GM18907 (cell line): ENCODE data around the gene ANP32E.
"Not testable (repeated sequence)": the region's sequence is repeated elsewhere in the genome, so short reads cannot be mapped to it uniquely, and the experiment has no call there.

Source experiments
- ATAC-seq: cut with Tn5 transposase; IDR thresholded peaks from one replicate; pipeline ENCODE4 v1.9.1; 2021; ENCODE audit warnings: mild to moderate bottlenecking, moderate library complexity; ENCODE audit not compliant: unreplicated experiment

Gene ANP32E

DNA sequence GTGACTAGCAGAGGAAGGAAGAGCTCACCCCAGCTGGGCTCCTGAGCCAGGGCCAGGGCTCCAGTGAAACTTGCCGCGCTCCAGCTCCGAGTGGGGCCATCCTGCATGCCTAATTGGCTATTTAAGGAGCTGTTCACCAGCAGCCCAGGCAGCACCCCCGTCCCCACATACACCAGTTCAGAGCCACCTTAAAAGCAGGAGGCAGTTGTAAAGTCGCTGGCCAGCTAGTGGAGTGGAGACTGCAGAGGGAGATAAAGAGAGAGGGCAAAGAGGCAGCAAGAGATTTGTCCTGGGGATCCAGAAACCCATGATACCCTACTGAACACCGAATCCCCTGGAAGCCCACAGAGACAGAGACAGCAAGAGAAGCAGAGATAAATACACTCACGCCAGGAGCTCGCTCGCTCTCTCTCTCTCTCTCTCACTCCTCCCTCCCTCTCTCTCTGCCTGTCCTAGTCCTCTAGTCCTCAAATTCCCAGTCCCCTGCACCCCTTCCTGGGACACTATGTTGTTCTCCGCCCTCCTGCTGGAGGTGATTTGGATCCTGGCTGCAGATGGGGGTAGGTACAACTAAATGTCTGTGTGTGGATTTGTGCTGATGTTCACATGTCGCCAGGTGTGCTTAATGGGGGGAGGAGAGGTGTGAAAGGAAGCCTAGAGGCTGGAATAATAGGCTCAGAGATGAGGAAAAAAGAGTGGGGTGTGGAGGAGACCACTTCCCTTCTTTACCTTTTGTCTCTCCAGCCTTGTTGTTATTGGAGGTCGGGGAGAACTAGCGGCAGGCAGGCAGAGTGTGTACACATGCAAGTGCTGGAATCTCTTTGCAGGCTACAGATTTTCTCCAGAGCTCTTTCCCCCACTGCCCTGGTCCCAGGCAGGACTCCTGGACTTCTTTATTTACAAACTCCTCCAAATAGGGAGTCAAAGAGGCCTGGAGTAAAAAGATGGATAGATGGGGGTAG is 22.0 kb upstream of the ANP32E start, which contains the start of gene CA14:
Gene CA14, plus strand, starts transcription at position 151 of the 962 bp plus-strand sequence. Its CDS starts 355 bp downstream, at position 506.
- no peak for ATAC-seq

DNA sequence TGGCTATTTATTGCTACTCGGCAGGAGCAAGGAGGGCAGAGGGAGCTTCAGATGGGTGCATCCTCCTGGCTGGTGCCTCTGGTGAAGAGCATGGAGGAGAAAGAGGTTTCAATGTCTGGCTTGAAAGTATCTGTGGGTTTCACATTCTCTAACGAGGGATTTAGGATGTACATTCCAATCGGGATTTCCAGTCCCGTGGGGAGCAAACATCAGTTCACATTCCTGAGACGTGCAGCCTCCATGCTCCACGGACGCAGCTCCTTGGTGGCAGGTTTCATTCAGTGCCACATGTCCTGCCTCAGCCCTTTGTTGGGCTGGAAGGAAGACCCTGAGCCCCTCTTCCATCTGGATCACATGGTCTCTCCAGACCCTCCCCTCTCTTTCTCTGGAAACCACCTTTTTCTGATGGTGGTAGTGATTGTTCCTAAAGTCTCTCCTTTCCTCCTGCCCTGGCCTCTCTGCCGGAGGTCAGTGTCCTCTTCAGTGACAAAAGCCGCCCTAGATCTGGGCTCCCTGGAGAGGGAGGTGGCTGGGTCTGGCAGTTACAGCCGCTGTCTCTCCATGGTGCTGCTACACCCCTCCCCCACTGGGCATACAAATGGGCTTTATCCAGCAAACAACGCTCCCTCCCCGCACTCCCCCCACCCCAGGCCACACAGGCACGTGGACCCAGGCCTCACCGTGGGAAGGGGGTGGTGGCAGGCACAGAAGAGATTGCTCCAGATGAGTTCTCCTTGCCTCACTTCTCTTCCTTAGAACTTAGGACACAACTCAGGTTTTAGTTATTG is 20.8 kb upstream of the ANP32E start:
- ATAC-seq, result no peak

DNA sequence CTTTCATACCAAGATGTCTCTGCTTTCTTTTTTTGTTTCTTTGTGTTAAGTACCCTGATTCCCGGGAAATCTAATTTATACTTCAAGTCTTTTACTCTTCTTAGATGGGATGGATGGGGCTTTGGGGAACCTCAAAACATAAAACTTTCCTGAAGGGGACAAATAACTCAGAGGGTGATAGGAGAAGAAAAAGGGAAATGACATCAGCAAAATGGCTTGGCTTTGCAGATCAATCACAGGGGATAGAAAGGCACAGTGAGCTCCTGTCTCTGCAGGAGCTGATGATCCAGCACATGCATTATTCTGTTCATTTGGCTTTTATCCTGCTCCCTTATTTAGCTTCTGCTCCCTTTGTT is 20.3 kb upstream of the ANP32E start:
- ATAC-seq, result no peak

GRCh38 chr1:150249936-150250335 is 14.0 kb upstream of the ANP32E start:
- ATAC-seq, result no peak

GRCh38 chr1:150243003-150243402 is 7.1 kb upstream of the ANP32E start:
- ATAC-seq, result no peak

DNA sequence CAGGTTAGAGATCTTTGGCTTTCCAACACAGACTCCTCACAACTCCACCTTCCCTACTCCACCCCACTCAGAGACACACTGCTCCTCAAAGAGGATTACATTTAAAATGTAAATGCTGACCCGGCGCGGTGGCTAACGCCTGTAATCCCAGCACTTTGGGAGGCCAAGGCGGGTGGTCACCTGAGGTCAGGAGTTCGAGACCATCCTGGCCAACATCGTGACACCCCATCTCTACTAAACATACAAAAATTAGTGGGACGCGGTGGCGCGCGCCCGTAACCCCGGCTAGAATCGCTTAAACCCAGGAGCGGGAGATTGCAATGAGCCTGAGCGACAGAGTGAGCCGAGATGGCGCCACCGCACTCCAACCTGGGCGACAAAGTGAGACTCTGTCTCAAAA is 1.8 kb upstream of the ANP32E start:
- ATAC-seq, result no peak

DNA sequence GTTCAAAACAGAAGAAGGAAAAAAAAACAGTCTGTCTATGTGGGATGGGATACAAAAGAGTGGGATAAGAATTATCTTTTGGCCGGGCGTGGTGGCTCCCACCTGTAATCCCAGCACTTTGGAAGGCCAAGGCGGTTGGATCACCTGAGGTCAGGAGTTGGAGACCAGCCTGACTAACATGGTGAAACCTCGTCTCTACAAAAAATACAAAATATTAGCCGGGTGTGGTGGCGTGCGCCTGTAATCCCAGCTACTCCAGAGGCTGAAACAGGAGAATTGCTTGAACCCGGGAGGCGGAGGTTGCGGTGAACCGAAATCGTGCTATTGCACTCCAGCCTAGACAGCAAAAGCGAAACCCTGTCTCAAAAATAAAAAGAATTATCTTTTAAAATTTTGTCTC is 1.3 kb upstream of the ANP32E start:
- ATAC-seq, result not testable (repeated sequence)

DNA sequence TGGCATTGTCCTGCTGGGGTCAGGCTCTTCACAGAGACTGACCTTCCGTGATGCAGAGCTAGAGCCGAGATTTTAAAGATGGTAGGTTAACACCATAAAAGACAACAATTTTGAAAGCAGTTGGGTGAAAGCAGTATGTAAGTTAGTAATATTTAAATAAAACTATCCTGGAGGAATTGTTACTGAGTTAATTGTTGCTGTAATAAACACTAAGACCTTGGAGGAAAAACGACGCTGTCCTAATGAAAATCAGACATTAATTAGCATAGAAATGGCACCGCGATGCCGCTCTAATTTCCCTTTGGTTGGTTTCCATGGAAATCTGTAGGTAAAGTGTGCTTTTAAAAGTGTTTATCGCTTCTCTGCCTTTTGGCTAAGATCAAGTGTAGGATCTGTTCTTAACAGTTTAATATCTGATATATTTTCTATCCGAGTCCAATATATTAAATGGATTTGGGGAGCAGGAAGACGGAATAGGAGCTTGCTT is 745 bp upstream of the ANP32E start:
- no peak for ATAC-seq

DNA sequence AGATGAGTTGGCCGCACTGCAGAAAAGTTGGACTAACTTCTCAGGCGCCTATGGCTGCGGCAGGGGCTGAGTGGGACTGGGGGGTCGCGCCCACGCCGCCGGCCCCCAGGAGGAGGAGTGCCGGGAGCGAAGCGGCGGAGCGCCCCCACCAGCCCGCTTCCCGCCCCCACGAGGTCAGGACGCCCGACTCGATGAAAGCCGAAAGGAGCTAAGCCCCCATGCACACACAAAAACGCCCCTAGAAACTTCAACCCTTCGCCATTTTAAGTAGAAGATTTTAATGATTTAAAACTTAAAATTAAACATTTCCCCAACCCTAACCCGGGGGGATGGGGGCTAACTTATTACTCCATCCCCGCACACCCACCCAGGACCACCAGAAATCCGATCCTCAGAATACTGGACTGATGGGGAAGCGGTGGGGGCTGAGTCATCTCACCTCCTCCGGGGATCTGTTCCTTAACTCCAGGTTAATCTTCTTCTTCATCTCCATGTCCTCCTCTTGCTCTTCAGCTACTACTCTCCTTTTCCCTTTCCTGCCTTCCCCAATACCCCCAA is 539 bp downstream of the ANP32E start:
- peak; percentile 6 for ATAC-seq

- peak; percentile 57 for ATAC-seq
Measured at GRCh38 chr1:150234566-150235293, 1.2 kb downstream of the ANP32E start.

DNA sequence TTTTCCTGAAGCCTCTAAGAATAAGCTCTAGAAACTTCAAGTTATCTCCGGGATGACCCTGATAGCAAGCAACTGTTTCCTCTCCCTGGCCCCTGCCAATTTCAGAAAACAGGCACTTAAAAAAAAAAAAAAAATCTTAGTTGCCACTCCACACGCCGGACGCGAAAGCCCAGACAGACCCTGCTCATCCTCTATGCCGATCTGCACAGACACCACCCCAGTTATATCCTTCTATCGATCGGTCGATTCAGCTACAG is 1.7 kb downstream of the ANP32E start:
- no peak for ATAC-seq

DNA sequence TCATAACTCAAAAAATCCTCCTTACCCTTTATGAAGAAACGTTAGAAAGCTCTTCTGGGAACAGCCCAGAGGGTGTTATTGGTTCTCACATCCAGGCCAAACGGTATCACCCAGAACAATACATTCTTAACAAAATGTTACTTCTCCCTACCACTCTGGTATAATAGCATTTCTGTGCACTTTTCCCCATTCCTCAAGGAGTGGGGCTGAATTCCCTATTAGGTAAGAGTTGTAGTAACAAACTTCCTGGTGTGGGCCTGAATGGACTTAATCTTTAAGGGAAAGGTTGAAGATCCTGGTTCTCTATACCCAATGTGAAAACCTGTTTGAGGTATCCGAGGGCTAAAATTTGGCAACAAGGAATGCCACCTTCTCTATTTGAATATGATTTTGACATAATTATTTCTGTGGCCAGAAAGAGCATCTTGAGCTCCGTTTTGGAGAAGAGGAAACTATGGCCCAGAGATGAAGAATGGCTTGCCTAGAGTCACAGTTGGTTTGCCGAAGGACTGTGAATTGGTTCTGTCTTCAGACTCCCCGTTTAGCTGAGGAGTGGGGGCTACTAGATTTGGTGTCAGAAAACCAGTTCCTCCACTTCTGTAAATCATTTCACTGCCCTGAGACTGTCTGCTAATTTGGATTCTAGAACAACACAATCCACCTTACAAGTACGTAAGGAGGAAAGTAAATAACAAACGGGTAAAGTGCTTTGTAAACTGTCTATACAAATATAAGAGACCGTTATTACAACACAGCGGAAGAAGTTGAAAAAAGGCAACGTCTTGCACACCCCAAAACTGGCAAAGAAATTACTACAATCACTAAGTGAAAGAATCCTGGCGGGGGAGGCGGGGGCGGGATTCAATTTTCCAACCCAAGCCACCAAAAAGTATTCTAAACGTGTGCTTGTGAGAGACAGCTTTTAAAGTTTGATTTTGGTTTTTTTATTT is 2.3 kb downstream of the ANP32E start:
- ATAC-seq, result no peak

DNA sequence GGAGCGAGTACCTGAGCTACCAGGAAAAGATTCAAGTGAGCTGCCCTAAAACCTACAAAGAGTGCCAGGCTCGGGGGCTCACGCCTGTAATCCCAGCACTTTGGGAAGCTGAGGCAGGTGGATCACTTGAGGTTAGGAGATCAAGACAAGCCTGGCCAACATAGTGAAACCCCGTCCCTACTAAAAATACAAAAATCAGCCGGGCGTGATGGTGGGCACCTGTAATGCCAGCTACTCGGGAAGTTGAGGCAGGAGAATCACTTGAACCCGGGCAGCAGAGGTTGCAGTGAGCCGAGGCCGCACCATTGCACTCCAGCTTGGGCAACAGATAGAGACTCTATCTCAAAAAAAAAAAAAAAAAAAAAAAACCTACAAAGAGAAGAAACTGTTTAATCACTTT is 3.0 kb downstream of the ANP32E start:
- not testable (repeated sequence) for ATAC-seq

- ATAC-seq, result not testable (repeated sequence)
Measured at GRCh38 chr1:150228246-150228645, 7.7 kb downstream of the ANP32E start.

- ATAC-seq, result no peak
Measured at GRCh38 chr1:150227228-150227627, 8.7 kb downstream of the ANP32E start.

DNA sequence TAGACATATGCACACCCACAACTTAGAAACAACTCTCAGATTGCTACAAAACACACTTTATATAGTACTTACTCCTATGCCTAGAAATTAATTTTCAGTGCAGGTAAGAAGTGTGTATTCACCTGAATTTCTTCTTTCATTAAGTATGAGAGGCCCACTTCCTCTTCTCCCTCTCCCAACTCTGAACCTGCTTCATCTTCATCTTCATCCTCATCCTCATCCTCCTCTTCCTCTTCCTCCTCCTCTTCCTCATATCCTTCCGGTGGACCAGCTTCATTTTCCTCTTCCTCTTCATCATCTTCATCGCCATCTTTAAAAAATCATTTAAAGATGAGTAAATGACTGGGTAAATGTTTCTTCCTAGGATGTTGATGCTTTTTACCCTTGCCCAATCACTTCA is 9.4 kb downstream of the ANP32E start:
- no peak for ATAC-seq

DNA sequence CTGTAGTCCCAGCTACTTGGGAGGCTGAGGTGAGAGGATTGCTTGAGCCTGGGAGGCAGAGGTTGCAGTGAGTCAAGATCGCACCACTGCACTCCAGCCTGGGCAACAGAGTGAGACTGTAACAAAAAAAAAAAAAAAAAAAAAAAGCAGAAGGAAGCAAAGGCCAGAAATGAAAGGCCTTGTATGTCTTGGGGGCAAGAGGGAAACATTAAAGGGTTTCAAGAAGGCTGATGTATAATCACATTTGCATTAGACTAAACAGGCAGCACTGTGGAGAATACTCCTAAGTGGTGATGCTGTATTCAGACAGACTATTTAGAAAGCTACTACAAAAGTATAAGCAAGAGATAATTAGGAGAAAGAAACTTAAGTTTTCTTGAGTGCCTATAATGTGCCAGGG is 10.4 kb downstream of the ANP32E start:
- no peak for ATAC-seq

- no peak for ATAC-seq
Measured at GRCh38 chr1:150224983-150225382, 10.9 kb downstream of the ANP32E start.

DNA sequence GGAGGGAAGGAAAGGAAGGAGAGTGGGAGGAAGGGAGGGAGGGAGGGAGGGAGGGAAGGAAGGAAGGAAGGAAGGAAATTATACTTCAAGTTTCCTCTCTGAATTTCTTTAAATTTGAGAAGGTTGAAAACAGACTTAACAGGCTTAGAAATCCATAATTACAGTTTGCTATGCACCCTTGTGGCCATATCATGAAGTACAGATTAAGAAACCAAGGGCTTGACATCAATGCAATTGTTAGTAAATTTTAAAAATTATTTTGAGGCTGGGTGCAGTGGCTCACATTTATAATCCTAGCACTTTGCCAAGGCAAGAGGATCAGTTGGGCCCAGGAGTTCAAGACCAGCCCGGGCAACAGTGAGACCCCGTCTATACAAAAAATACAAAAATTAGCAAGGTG is 14.4 kb downstream of the ANP32E start:
- ATAC-seq, result no peak

DNA sequence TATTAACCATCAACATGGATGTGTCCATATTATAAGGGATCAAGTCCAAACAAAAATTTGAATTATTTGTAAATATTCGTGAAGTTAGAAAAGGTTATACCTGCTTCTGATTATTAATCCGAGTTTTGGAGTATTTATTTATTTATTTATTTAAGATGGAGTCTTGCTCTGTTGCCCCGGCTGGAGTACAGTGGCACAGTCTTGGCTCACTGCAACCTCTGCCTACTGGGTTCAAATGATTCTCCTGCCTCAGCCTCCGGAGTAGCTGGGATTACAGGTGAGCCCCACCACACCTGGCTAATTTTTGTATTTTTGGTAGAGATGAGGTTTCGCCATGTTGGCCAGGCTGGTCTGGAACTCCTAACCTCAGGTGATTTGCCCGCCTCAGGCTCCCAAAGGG is 20.1 kb downstream of the ANP32E start:
- not testable (repeated sequence) for ATAC-seq
